OCI-LY1 (cell line): ENCODE measurements around the gene WDFY4.

Experiments
- CTCF ChIP-seq: fragments of 200-600 bp; sonication (generic), shearing (Covaris generic); IDR thresholded peaks from 2 replicates; pipeline ENCODE4 v1.5.1; 2017; ENCODE audit warnings: mild to moderate bottlenecking, antibody characterized with exemption, low read length, moderate library complexity, mixed read lengths
- EZH2 ChIP-seq: fragments of 200-600 bp; sonication (generic), shearing (Covaris generic); IDR thresholded peaks from 2 replicates; pipeline ENCODE4 v1.8.0; 2017; ENCODE audit warnings: borderline replicate concordance, mixed run types, mild to moderate bottlenecking, antibody characterized with exemption, low read length, moderate library complexity, mixed read lengths

- TF ChIP-seq CTCF: no peak
- TF ChIP-seq EZH2: no peak
These were observed 7.3 kb downstream of the WDFY4 start for GRCh38 chr10:48691812-48692528.
